NCI-H2171 (cell line): ENCODE data around the gene GALNT10.

ENCODE experiments used
- DNase-seq: peaks from one replicate; lab custom pipeline; 2025; lab: John Stamatoyannopoulos, UW

The GALNT10 gene

GRCh38 chr5:154324033-154324432, 133.5 kb downstream of the GALNT10 start:
- DNase-seq: no peak

DNA sequence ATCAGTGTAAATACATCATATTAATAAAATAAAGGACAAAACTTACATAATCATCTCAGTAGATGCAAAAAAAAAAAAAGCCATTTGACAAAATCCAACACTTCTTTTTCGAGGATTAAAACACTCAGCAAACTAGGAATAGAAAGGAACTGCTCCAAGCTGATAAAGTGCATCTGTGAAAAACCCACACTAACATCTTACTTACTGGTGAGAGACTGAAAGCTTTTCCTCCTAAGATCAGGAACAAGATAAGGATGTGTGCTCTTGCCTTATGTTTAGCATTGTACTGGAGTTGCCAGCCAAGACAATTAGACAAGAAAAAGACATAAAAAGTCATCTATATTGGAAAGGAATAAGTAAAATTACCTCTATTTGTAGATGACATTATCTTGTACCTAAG, 135.0 kb downstream of the GALNT10 start:
- no peak for DNase-seq

DNA sequence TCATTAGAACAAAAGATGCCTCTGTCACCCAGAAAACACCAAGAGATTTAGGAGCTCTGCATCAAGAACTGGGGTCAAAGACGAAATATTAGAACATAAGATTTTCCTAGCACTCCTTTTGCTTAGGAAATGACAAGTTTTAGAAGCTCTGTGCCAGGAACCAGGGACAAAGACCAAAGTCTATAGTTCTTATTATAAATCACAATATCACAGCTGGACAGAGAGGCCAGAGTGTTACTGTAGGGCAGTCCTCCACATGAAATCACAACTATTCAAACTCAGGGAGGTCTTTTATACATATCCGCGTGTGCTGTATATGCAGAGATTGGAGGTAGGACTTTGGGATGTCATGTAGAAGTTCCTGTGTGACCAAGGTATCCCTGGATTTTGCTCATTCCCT, 138.5 kb downstream of the GALNT10 start:
- no peak for DNase-seq

GRCh38 chr5:154329519-154330040, 139.0 kb downstream of the GALNT10 start:
- no peak for DNase-seq

GRCh38 chr5:154330097-154330667, 139.6 kb downstream of the GALNT10 start:
- no peak for DNase-seq

GRCh38 chr5:154331232-154331631, 140.7 kb downstream of the GALNT10 start:
- DNase-seq: no peak

DNA sequence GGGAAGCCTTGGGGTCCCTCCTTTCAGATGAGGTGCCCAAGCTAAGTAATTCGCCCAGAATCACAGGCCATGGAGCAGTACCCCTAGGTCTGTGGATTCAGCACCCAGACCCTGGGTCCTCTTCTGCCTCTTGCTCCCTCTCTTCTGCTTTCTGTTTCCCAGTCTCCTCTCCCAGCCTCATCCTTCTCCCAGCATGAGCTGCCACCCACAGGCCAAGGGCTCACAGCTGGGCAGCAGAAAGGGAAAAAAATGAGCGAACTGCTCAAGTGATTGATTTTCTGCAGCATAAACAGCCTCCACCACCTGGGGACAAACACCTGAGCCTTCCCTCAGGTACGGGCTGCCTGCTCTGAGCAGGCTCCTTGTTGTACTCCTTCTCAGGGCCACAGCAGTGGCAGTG, 141.4 kb downstream of the GALNT10 start:
- peak; percentile 29 for DNase-seq

GRCh38 chr5:154332451-154332850, 141.9 kb downstream of the GALNT10 start:
- no peak for DNase-seq

- no peak for DNase-seq
Measured at GRCh38 chr5:154333016-154333415, 142.5 kb downstream of the GALNT10 start.

GRCh38 chr5:154334406-154335064, 144.0 kb downstream of the GALNT10 start:
- no peak for DNase-seq

GRCh38 chr5:154335065-154335448, 144.5 kb downstream of the GALNT10 start:
- no peak for DNase-seq

- no peak for DNase-seq
Measured at GRCh38 chr5:154341620-154342019, 151.1 kb downstream of the GALNT10 start.

DNA sequence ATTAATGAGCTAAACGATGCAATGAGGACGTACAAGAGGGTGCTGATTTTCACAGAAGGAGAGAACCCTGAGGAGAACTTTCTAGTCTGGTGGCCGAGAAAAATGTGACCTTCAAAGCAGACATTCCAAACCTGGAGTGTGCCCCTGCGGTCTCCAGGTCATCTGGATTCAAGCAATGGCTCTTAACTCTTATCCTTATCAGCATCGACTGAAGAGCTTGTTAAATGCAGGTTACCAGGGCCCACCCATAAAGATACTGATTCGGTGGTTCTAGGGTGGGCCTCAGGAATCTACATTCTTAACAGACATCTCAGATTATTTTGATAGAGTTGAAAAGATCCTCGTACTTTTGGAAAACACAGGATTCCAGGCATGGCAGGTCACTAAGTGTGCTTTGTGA, 151.7 kb downstream of the GALNT10 start:
- DNase-seq: no peak

- no peak for DNase-seq
Measured at GRCh38 chr5:154342963-154343362, 152.4 kb downstream of the GALNT10 start.

DNA sequence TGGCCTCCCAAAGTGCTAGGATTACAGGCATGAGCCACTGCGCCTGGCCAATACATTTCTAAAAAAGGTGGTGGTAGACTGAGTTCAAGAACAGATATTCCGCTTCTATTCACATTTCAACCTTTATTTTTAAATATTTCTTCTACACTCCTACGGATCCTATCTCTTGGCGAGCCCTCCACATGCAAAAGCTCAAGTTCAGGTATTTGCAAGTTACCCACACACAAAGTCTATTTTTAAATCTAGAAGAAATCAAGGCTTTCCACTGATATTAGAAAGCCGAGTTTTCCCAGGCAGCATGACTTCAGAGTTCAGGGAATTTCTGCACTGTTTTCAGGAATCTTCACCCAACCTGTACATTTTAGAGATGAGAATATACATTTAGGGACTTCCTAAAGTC, 153.9 kb downstream of the GALNT10 start:
- no peak for DNase-seq

GRCh38 chr5:154345255-154345952, 154.9 kb downstream of the GALNT10 start:
- DNase-seq: no peak

- no peak for DNase-seq
Measured at GRCh38 chr5:154346427-154346826, 155.9 kb downstream of the GALNT10 start.

GRCh38 chr5:154349626-154350264, 159.2 kb downstream of the GALNT10 start:
- DNase-seq: no peak

- DNase-seq: no peak
Measured at GRCh38 chr5:154351141-154351540, 160.6 kb downstream of the GALNT10 start.

GRCh38 chr5:154351566-154351965, 161.0 kb downstream of the GALNT10 start:
- no peak for DNase-seq

GRCh38 chr5:154352960-154353548, 162.5 kb downstream of the GALNT10 start:
- no peak for DNase-seq

DNA sequence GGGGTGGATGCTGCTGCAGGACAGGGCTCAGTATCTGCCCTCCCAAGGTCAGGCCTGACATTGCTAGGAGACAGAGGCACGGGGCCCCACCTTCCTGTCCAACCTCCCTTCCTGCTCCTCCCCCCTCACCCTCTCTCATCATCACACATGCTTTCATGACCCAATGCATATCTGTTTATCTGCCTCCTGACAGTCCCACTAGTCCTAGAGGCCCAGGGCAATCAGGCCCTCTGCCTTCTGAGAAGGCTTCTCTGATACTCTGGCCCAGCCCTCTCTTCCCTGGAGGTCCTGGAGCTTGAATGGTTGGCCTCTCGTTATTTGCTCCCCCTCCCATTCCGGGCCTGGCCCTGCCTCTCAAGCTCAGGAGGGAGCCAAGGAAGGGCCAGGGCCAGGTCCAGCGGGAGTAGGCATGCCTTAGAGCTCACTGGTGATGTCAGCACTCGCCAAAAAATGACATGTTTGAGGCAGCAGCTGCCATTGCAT, 164.6 kb downstream of the GALNT10 start:
- DNase-seq: no peak
